HL-60 (cell line): ENCODE results near the gene PPP1R17.

Source experiments
- DNase-seq, 2 experiments: peaks; one replicate each; pipeline ENCODE4 v3.0.0-alpha.2; 2010 to 2020; ENCODE audit warnings: low read depth in 1 of 2, low spot score in 1 of 2
- H3K27ac ChIP-seq: fragments of 250-450 bp; sonication (Bioruptor Pico); replicated peaks from 2 replicates; pipeline ENCODE4 v1.5.1; 2020; ENCODE audit warnings: mild to moderate bottlenecking, moderate library complexity
- H3K27me3 ChIP-seq: fragments of 250-450 bp; sonication (Bioruptor Pico); 2 replicates; pipeline ENCODE4 v1.5.1; 2021; ENCODE audit warnings: mild to moderate bottlenecking, moderate library complexity; ENCODE audit not compliant: insufficient read depth, poor library complexity, severe bottlenecking
- H3K4me3 ChIP-seq: replicated peaks from 2 replicates; pipeline ENCODE4 v1.5.1; 2011; ENCODE audit warnings: mild to moderate bottlenecking, control low read depth, low read length; ENCODE audit not compliant: insufficient read depth
- CTCF ChIP-seq: IDR thresholded peaks from one replicate; pipeline ENCODE4 v1.5.1; 2011; ENCODE audit warnings: low read length, control low read depth, inconsistent platforms; ENCODE audit not compliant: insufficient read depth
- GABPA ChIP-seq: IDR thresholded peaks from 2 replicates; pipeline ENCODE4 v1.6.1; 2012; ENCODE audit warnings: low read depth
- POLR2AphosphoS5 ChIP-seq: IDR thresholded peaks from 2 replicates; pipeline ENCODE4 v1.6.1; 2012; ENCODE audit warnings: low read depth
- REST ChIP-seq: IDR thresholded peaks from 2 replicates; pipeline ENCODE4 v1.6.1; 2012; ENCODE audit warnings: low read depth; ENCODE audit not compliant: insufficient replicate concordance
- SPI1 ChIP-seq: IDR thresholded peaks from 2 replicates; pipeline ENCODE4 v1.6.1; 2012; ENCODE audit warnings: low read depth, mild to moderate bottlenecking, borderline replicate concordance
- long read RNA-seq: library from polyadenylated mRNA; unstranded; transcript quantifications from one replicate; pipeline ENCODE4 v2.0.0, GENCODE V29; 2020

PPP1R17 gene
- long read RNA-seq: 0 reads

GRCh38 chr7:31687024-31687748 is at the start of gene PPP1R17:
Gene PPP1R17, plus strand, starts transcription at chr7:31687215. Its CDS starts 5,227 bp downstream, at chr7:31692442.
- H3K4me3 ChIP-seq: no peak within 1 kb of the TSS
- no peak for DNase-seq
- TF ChIP-seq REST: no peak
- no peak for TF ChIP-seq POLR2AphosphoS5
- no peak for TF ChIP-seq SPI1
- no peak for TF ChIP-seq GABPA
- no peak for TF ChIP-seq CTCF
- H3K27ac ChIP-seq: no peak within 1 kb of the TSS
- H3K27me3 ChIP-seq: peaks cover 5% of the 10 kb centered on the region

- Histone ChIP-seq H3K27ac (no peak overlapping the region), H3K4me3 (no peak overlapping the region), H3K27me3 (no peaks in the 10 kb centered on the region)
- no peak for DNase-seq
- no peak for TF ChIP-seq SPI1
- no peak for TF ChIP-seq REST
- no peak for TF ChIP-seq GABPA
- no peak for TF ChIP-seq CTCF
- no peak for TF ChIP-seq POLR2AphosphoS5
These were observed 46.6 kb upstream of the PPP1R17 start for GRCh38 chr7:31640381-31640780.

- Histone ChIP-seq H3K4me3 (no peak overlapping the region), H3K27ac (no peak overlapping the region), H3K27me3 (no peaks in the 10 kb centered on the region)
- no peak for TF ChIP-seq SPI1
- TF ChIP-seq CTCF: no peak
- TF ChIP-seq POLR2AphosphoS5: no peak
- TF ChIP-seq GABPA: no peak
- no peak for TF ChIP-seq REST
- no peak for DNase-seq
These were observed 44.3 kb upstream of the PPP1R17 start for GRCh38 chr7:31642681-31643115.
